ENCODE data around the gene TPST1. TPM values are rescaled to one million over a fixed set of nuclear protein-coding genes. Genes with fewer than 3 reads are reported as not detected.

Gene TPST1
- total RNA-seq, 2 experiments from 2014 or later, result 1.9 to 2.6 TPM

GRCh38 chr7:66187905-66188304 is 17.2 kb upstream of the TPST1 start:
- H3K27ac ChIP-seq (ENCODE audit: low read depth in 1 of 2, low read length in 2 of 2), result no peak overlapping the region
- no peak overlapping the region for H3K4me3 ChIP-seq (ENCODE audit: low read length)
- H3K9me3 Mint-ChIP-seq, result no peaks in the 10 kb centered on the region
- intact Hi-C loops (cut with DNase I, micrococcal nuclease), result no loop called here
- peaks cover 0 to 4% of the 10 kb centered on the region in 2 experiments for H3K9me3 ChIP-seq (ENCODE audit: control insufficient read depth in 1 of 2, insufficient read depth in 1 of 2, low read length in 2 of 2)
- POLR2A ChIA-PET, result no interaction called here
- CTCF ChIA-PET, result no interaction called here
- H3K27ac Mint-ChIP-seq, result no peak overlapping the region
- H3K27me3 Mint-ChIP-seq, result peaks cover 5% of the 10 kb centered on the region
- no peak for DNase-seq
- H3K27me3 ChIP-seq (ENCODE audit: control insufficient read depth in 1 of 2, insufficient read depth in 2 of 2, low read length in 2 of 2), result no peaks in the 10 kb centered on the region
- no peaks in the 10 kb centered on the region for H3K4me1 ChIP-seq (ENCODE audit: insufficient read depth, low read length)
- H3K4me1 Mint-ChIP-seq (ENCODE audit: low read depth), result no peaks in the 10 kb centered on the region
- TF ChIP-seq, protein P1, sequence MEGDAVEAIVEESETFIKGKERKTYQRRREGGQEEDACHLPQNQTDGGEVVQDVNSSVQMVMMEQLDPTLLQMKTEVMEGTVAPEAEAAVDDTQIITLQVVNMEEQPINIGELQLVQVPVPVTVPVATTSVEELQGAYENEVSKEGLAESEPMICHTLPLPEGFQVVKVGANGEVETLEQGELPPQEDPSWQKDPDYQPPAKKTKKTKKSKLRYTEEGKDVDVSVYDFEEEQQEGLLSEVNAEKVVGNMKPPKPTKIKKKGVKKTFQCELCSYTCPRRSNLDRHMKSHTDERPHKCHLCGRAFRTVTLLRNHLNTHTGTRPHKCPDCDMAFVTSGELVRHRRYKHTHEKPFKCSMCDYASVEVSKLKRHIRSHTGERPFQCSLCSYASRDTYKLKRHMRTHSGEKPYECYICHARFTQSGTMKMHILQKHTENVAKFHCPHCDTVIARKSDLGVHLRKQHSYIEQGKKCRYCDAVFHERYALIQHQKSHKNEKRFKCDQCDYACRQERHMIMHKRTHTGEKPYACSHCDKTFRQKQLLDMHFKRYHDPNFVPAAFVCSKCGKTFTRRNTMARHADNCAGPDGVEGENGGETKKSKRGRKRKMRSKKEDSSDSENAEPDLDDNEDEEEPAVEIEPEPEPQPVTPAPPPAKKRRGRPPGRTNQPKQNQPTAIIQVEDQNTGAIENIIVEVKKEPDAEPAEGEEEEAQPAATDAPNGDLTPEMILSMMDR (IDR thresholded peaks at IDR 0.05), result no peak
- no peak overlapping the region for H3K4me3 Mint-ChIP-seq
- no peaks in the 10 kb centered on the region for H3K36me3 ChIP-seq (ENCODE audit: insufficient read depth, low read length)
- H3K36me3 Mint-ChIP-seq (ENCODE audit: low read depth), result no peaks in the 10 kb centered on the region
- no peak for ATAC-seq (ENCODE audit: poor library complexity)

GRCh38 chr7:66188645-66189044 is 16.5 kb upstream of the TPST1 start:
- Mint-ChIP-seq H3K4me1 (ENCODE audit: low read depth) (no peaks in the 10 kb centered on the region), H3K27me3 (peaks cover 5% of the 10 kb centered on the region), H3K4me3 (no peak overlapping the region), H3K36me3 (ENCODE audit: low read depth) (no peaks in the 10 kb centered on the region), H3K9me3 (no peaks in the 10 kb centered on the region), H3K27ac (no peak overlapping the region)
- ChIA-PET CTCF (no interaction called here), POLR2A (no interaction called here)
- no peaks in the 10 kb centered on the region for H3K27me3 ChIP-seq (ENCODE audit: control insufficient read depth in 1 of 2, insufficient read depth in 2 of 2, low read length in 2 of 2)
- no peak for DNase-seq
- H3K4me1 ChIP-seq (ENCODE audit: insufficient read depth, low read length), result no peaks in the 10 kb centered on the region
- H3K4me3 ChIP-seq (ENCODE audit: low read length), result no peak overlapping the region
- TF ChIP-seq, protein P1 (IDR thresholded peaks at IDR 0.05), result no peak
- intact Hi-C loops (cut with DNase I, micrococcal nuclease), result no loop called here
- H3K27ac ChIP-seq (ENCODE audit: low read depth in 1 of 2, low read length in 2 of 2), result no peak overlapping the region
- H3K36me3 ChIP-seq (ENCODE audit: insufficient read depth, low read length), result no peaks in the 10 kb centered on the region
- ATAC-seq (ENCODE audit: poor library complexity), result no peak
- H3K9me3 ChIP-seq (ENCODE audit: control insufficient read depth in 1 of 2, insufficient read depth in 1 of 2, low read length in 2 of 2), result peaks cover 0 to 4% of the 10 kb centered on the region in 2 experiments

- no peaks in the 10 kb centered on the region for H3K36me3 ChIP-seq (ENCODE audit: insufficient read depth, low read length)
- ATAC-seq (ENCODE audit: poor library complexity) (no peak), DNase-seq (no peak)
- intact Hi-C loops (cut with DNase I, micrococcal nuclease), result no loop called here
- H3K4me3 ChIP-seq (ENCODE audit: low read length), result no peak overlapping the region
- H3K27me3 ChIP-seq (ENCODE audit: control insufficient read depth in 1 of 2, insufficient read depth in 2 of 2, low read length in 2 of 2), result no peaks in the 10 kb centered on the region
- Mint-ChIP-seq H3K36me3 (ENCODE audit: low read depth) (no peaks in the 10 kb centered on the region), H3K4me3 (no peak overlapping the region), H3K4me1 (ENCODE audit: low read depth) (no peaks in the 10 kb centered on the region), H3K27me3 (peaks cover 5% of the 10 kb centered on the region), H3K27ac (no peak overlapping the region), H3K9me3 (no peaks in the 10 kb centered on the region)
- no peaks in the 10 kb centered on the region for H3K4me1 ChIP-seq (ENCODE audit: insufficient read depth, low read length)
- ChIA-PET CTCF (no interaction called here), POLR2A (no interaction called here)
- no peak overlapping the region for H3K27ac ChIP-seq (ENCODE audit: low read depth in 1 of 2, low read length in 2 of 2)
- TF ChIP-seq, protein P1 (IDR thresholded peaks at IDR 0.05), result no peak
- H3K9me3 ChIP-seq (ENCODE audit: control insufficient read depth in 1 of 2, insufficient read depth in 1 of 2, low read length in 2 of 2), result peaks cover 0 to 4% of the 10 kb centered on the region in 2 experiments
Measured at GRCh38 chr7:66189695-66190503, 15.2 kb upstream of the TPST1 start.

All from CD4-positive, alpha-beta T cell (primary cell).